Renal pelvis (tissue), 4 donors: ENCODE measurements around the gene CRY2. TPM values are rescaled to one million over a fixed set of nuclear protein-coding genes. Genes with fewer than 3 reads are reported as not detected.
"Not testable (repeated sequence)": the region's sequence is repeated elsewhere in the genome, so short reads cannot be mapped to it uniquely, and the experiment has no call there.

Experiments used
- DNase-seq: peaks from one replicate; pipeline ENCODE4 v3.0.0-alpha.2; 2013
- polyA plus RNA-seq, 3 donors: library from polyadenylated mRNA; unstranded; fragments of 120-200 nt; gene quantifications; one replicate each; pipeline ENCODE4 v1.2.1, GENCODE V29; 2013; ENCODE audit not compliant: insufficient read length in 3 of 3

CRY2 gene
- polyA plus RNA-seq, 3 donors: 26.5 to 33.1 (median 32.4) TPM

GRCh38 chr11:45895553-45896259, 48.4 kb downstream of the CRY2 start:
- no peak for DNase-seq

GRCh38 chr11:45896422-45896984, 49.2 kb downstream of the CRY2 start:
- DNase-seq: peak; percentile 83

- no peak for DNase-seq
Observed at GRCh38 chr11:45897556-45897955, 50.3 kb downstream of the CRY2 start.

GRCh38 chr11:45899086-45899447, 51.8 kb downstream of the CRY2 start:
- DNase-seq: no peak

GRCh38 chr11:45899448-45900174, 52.3 kb downstream of the CRY2 start:
- peak; percentile 92 for DNase-seq

- DNase-seq: not testable (repeated sequence)
Observed at GRCh38 chr11:45900175-45900800, 53.0 kb downstream of the CRY2 start.

GRCh38 chr11:45900916-45901617, 53.8 kb downstream of the CRY2 start:
- no peak for DNase-seq

GRCh38 chr11:45901626-45902025, 54.4 kb downstream of the CRY2 start:
- no peak for DNase-seq

GRCh38 chr11:45902452-45903380, 55.4 kb downstream of the CRY2 start:
- no peak for DNase-seq

GRCh38 chr11:45904309-45904915, 57.1 kb downstream of the CRY2 start:
- no peak for DNase-seq

GRCh38 chr11:45905095-45905494, 57.8 kb downstream of the CRY2 start:
- no peak for DNase-seq

GRCh38 chr11:45905576-45905975, 58.3 kb downstream of the CRY2 start:
- DNase-seq: not testable (repeated sequence)

GRCh38 chr11:45906096-45906682, 58.9 kb downstream of the CRY2 start:
- no peak for DNase-seq

GRCh38 chr11:45906965-45907611, 59.8 kb downstream of the CRY2 start, which contains the start of gene FREY1:
TSS of gene FREY1 (minus strand) at chr11:45907271. CDS start at chr11:45907245, 26 bp downstream.
- no peak for DNase-seq

- no peak for DNase-seq
Observed at GRCh38 chr11:45907911-45908370, 60.7 kb downstream of the CRY2 start.

GRCh38 chr11:45909594-45910475, 62.6 kb downstream of the CRY2 start:
- no peak for DNase-seq

- DNase-seq: no peak
Observed at GRCh38 chr11:45910623-45911022, 63.3 kb downstream of the CRY2 start.

GRCh38 chr11:45913514-45913913, 66.2 kb downstream of the CRY2 start:
- no peak for DNase-seq
